Frontal cortex (tissue), 4 donors: Measurements from ENCODE around the gene KLF16. TPM values are rescaled to one million over a fixed set of nuclear protein-coding genes. Genes with fewer than 3 reads are reported as not detected.
"Not testable (repeated sequence)": the region's sequence is repeated elsewhere in the genome, so short reads cannot be mapped to it uniquely, and the experiment has no call there.

Source experiments
- DNase-seq, 2 donors: peaks; one replicate each; pipeline ENCODE4 v3.0.0; 2012; ENCODE audit warnings: low spot score in 2 of 2
- FAIRE-seq: peaks from 2 replicates; lab custom pipeline; 2012; peaks lifted over from hg19 to GRCh38; lab: Jason Lieb, UNC
- total RNA-seq: library from RNA; depleted of rRNA; stranded (reverse); fragments of >200 nt; gene quantifications from one replicate; pipeline ENCODE4 v1.2.3, GENCODE V29; 2014
- donor health status: control.
- donor health status: control.
- donor health status: control.

Gene KLF16
- 2.9 TPM for total RNA-seq

DNA sequence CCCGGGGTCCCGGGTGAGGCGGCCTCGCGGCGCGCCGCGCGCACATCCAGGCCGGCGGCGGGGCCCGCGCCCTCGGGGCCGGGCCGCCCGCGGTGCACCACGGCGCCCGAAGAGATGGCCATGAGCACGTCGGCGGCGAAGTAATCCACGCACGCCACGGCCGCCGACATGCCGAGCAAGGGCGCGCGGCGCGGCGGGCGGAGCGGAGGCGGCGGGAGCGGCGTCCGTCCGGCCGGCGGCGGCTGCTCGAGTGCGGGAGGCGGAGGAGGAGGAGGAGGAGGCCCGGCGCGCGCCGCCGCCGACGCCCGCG lies at the start of gene KLF16:
Gene KLF16 (minus strand): TSS at position 252 of the 310 bp plus-strand sequence. CDS start 82 bp downstream, at position 170.
- DNase-seq: no peak
- no peak for FAIRE-seq

DNA sequence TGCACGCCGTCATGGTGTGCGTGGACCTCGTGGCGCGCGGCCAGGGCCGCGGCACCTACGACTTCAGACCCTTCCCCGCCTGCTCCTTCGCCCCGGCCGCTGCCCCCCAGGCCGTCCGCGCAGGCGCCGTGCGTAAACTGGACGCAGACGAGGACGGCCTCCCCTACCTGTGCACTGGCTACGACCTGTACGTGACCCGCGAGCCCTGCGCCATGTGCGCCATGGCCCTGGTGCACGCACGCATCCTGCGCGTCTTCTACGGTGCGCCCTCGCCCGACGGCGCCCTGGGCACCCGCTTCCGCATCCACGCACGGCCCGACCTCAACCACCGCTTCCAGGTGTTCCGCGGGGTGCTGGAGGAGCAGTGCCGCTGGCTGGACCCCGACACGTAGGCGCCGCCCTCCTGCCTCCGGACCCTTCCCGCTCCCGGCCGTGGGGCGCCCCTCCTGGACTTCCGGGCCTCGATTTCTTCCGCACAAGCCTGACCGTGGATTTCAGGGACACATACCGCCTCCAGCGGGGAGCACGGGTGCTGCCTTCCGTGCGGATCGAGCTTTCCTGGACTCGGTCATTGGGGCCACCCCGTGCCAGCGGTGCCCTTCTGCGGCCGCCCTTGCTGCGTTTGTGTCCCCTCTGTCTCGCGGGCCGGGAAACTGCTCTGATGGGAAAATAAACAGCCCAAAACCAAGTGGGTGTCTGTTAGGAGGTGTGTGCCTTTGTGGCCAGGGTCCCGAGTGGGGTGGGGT lies 49.6 kb upstream of the KLF16 start:
- DNase-seq (no peak), FAIRE-seq (no peak)

DNA sequence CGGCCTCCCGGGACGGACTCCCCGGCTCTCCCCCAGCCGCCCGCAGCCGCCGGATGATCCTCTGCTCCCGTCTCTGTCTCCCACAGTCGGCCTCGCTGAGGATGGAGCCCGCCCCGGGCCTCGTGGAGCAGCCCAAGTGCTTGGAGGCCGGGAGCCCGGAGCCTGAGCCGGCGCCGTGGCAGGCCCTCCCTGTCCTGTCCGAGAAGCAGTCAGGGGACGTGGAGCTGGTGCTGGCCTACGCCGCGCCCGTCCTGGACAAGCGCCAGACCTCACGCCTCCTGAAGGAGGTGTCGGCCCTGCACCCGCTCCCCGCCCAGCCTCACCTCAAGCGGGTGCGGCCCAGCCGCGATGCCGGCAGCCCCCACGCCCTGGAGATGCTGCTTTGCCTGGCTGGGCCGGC lies 48.6 kb upstream of the KLF16 start:
- DNase-seq (no peak), FAIRE-seq (no peak)

DNA sequence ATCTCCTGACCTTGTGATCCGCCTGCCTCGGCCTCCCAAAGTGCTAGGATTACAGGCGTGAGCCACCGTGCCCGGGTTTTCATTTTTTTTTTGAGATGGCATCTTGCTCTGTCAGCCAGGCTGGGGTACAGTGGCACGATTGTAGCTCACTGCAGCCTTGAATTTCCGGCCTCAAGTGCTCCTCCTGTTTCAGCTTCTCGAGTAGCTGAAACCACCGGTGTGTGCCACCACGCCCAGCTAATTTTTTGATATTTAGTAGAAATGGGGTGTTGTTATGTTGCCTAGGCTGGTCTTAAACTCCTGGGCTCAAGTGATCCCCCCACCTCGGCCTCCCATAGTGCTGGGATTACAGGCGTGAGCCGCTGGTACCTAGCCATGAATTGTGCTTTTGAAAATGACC lies 47.7 kb upstream of the KLF16 start:
- DNase-seq (no peak), FAIRE-seq (no peak)

DNA sequence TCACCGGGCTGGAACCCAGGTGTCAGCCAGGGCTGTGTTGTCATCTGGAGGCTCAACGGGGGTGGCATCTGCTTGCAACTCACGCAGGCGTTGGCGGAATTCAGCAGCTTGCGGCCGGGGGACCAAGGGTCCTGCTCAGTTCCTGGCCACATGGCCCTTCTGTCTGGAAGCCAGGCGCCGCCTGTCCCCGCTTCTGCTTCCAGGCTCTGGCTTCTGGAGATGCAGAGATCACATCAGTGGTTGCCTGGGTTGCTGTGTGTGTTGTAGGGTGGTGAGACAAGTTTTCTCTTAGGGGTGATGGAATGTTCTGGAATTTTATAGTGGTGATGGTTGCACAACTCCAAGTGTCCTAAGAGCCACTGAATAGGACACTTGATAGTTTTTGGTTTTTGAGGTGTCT lies 46.8 kb upstream of the KLF16 start:
- DNase-seq (no peak), FAIRE-seq (no peak)

DNA sequence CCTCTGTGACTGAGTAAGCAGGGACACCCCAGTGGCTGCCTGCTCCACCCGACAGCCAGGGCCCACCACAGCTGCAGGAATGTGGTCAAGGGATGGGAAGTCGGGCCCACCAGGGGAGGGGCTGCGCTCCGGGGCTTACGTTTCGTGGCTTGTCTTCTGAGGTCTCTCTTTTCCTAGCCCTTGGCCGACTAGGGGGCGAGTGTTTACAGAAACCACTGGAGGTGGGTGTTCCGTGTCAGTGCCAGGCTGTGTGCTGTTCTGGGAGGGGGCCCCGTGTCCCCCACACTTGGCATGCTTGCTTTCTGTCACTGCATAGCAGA lies 46.3 kb upstream of the KLF16 start:
- DNase-seq (no peak), FAIRE-seq (no peak)

DNA sequence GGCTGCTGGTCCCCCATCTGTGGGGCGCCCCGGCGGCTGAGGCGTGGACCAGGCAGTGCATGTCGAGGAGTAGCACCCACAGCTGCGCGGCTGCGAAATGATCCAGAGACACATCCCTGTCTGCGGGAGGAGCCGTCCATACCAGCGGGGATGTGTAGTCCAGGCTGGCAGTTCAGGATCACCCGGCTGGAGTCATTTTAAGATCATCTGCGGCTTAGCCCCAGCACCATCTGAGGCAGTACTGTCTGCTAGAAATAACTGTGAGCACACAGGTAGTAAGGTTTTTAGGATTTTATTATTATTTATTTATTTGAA lies 44.9 kb upstream of the KLF16 start:
- DNase-seq: peak in 1 of 2 donors; percentile 50
- FAIRE-seq: no peak

DNA sequence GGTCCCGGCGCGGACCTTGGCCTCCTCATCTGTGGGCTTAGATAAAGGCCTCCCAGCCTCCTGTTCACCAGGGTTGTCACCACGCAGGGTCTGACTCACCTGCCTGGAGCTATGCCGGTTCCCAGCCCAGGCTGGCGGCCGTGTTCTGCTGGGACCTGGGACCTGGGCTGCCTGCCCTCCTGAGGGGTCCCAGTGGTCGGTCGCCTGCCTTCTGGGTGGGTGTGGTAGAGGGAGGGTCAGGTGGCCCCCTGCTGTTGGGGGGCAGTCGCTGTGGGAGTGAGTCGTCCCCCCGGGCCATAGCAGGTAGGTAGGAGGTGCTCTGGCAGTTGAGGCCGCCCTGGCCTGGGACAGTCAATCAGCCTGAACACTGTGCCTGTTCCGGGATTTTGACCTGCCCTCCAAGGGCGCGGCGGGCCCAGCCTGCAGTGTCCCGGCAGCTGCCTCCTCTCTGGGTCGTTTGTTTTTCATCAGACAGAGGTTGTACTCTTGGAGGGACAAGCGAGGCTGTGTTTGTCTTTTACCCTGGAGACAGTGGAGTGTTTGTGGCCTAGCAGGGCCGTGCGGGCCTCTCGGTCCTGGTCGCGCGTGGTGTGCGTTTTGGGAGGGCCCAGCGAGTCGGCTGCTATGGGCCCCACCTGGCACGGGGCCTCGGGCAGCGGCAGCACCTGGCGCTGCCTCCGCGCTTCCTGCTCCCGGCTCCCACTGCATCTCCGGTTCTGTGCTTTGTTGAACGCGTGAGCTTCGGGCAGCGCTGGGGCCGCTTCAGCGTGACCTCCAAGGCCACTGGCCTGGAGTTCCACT lies 44.4 kb upstream of the KLF16 start:
- DNase-seq (peak in 1 of 2 donors; percentile 60), FAIRE-seq (no peak)

DNA sequence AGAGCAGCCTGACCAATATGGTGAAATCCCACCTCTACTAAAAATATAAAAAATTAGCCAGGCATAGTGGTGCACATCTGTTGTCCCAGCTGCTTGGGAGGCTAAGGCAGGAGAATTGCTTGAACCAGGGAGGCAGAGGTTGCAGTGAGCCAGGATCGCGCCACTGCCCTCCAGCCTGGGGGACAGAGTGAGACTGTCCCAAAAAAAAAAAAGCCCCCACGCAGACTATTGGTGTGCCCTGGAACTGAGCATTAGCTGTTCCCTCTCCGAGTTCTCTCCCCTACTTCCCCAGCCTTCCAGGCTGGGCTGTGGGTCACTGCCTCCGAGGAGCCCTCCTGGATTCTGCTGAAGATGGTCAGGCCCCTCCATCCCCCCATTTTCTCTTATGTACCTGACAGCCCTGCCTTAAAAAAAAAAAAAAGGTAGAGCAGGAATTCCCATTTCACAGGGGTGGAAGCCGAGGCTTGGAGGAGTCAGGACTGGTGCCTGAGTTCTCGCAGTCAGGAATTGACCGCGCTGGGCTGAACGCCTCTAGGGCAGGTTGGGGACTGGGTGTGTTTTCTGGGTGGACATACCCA lies 43.7 kb upstream of the KLF16 start:
- FAIRE-seq (no peak), DNase-seq (no peak)

DNA sequence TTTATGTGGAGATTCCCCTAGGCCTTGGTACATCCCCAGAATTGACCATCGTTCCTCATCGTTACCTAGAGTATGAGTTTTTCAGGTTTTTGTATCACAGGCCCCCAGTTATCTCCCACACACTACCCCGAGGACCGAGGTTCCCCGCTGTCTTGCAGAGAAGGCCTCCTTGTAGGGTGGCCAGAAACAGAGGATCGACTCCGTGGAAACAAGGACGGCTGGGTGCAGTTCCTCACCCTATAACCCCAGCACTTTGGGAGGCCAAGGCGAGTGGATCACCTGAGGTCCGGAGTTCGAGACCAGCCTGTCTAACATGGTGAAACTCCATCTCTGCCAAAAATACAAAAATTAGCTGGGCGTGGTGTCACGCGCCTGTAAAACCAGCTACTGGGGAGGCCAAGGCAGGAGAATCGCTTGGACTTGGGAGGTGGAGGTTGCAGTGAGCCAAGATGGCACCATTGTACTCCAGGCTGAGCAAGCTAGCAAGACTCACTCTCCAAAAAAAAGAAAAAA lies 42.5 kb upstream of the KLF16 start:
- DNase-seq (no peak), FAIRE-seq (no peak)

DNA sequence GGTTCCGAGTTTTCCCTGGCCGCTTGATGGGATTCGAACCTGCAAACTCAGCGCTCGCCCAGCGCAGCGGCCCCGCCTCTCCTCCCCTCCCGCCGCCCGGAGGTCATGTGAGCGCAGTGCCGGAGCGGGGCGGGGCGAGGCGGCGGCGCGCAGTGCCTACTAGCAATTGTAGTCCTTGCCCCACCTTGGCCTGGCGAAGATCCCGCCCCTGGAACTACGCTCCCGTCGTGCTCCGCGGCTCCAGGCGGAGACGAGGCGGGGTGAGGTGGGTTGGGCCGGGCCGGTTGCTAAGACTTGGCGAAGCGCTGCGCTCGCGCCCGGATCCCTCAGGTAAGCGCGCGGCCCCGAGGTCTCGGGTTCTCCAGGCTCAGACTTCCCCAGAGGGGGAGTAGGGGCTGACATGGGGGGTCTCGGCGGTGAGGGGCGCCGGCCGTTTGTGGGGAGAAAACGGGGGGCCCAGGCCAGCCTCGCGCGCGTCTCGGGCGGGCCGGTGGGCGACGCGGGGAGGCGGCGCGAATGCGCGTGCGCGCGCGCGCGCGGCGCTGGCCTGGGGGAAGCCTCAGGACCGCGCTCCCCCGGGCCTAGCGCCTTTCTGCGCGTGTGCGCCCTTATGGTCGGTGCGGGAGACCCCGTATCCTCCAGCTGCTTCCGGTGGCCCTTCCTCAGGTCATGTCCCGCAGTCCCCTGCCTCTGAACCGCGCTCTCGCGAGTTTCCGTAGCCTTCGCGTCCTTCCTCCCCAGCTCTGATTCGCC lies 41.9 kb upstream of the KLF16 start, which contains the start of the genes ADAT3 and SCAMP4:
Gene ADAT3 (plus strand): TSS at position 290 of the 753 bp plus-strand sequence. CDS start 6,649 bp downstream, outside the sequence.
Gene SCAMP4 (plus strand): TSS at position 290 of the 753 bp plus-strand sequence. CDS start 9,621 bp downstream, outside the sequence.
- FAIRE-seq (no peak), DNase-seq (peak; percentile 97 to 98)

DNA sequence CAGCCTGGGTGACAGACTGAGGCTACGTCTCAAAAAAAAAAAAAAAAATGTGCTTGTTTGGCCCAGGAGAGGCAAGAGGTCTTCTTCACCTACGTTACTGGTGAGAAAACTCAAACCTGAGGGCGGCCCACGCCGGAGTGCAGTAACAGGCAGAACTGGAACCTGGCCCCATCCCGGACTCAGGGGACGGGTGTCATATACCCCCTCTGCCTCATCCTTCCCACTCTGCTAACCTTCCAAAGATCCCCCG lies 41.4 kb upstream of the KLF16 start:
- no peak for DNase-seq
- no peak for FAIRE-seq

DNA sequence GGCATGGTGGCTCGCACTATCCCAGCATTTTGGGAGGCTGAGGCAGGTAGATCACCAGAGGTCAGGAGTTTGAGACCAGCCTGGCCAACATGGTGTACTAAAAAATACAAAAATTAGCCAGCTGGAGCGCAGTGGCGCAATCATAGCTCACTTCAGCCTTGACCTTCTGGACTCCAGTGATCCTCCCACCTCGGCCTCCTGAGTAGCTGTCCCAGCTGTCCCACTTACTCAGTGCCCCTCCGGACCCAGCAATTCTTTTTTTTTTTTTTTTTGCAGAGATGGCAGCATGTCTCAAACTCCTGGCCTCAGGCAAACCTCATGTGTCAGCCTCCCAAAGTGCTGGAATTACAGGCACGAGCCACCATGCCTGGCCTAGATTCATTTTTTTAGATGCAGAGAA lies 39.5 kb upstream of the KLF16 start:
- FAIRE-seq (no peak), DNase-seq (no peak)

DNA sequence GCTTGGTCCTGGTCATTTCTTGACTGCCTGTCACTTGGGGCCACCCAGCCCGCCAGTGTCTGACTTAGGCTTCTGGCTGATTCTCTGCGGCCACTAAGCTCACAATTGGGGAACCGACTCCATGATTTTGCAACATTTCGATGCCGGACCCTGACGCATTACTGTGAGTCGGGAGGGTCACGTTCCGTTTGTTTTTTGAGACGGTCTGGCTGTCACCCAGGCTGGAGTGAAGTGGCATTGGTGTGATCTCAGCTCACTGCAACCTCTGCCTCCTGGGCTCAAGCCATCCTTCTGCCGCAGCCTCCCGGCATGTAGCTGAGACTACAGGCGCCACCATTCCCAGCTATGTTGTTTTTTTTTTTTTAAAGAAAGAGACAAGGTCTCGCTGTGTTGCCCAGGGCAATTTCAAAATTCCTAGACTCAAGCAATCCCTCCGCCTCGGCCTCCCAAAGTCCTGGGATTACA lies 38.6 kb upstream of the KLF16 start:
- FAIRE-seq: no peak
- DNase-seq: no peak

DNA sequence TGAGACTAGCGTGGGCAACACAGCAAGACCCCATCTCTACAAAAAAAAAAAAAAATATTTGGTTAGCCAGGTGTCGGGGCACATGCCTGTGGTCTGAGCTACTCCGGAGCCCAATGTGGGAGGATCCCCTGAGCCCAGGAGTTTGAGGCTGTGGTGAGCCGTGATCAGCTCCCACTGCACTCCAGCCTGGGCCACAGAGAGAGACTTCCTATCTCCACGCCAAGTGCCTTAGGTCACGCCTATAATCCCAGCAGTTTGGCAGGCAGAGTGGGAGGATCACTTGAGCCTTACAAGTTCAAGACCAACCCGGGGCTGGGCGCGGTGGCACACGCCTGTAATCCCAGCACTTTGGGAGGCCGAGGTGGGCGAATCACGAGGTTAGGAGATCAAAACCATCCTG lies 33.1 kb upstream of the KLF16 start:
- DNase-seq (no peak), FAIRE-seq (no peak)

DNA sequence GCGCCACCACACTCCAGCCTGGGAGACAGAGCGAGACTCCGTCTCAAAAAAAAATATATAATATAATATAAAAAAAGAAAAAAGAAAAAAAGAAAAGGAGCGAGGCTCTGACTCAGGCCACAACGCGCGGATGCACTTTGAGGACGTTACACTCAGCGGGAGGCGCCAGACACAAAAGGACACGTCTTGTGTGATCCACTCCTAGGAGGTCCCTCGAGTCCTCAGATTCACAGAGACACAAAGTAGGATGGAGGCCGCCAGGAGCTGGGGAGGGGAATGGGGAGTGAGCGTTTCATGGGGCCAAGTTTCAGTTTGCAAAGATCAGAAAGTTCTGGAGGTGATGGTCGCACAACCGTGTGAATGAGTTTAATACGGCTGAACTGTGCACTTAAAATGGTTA lies 30.4 kb upstream of the KLF16 start:
- FAIRE-seq: no peak

DNA sequence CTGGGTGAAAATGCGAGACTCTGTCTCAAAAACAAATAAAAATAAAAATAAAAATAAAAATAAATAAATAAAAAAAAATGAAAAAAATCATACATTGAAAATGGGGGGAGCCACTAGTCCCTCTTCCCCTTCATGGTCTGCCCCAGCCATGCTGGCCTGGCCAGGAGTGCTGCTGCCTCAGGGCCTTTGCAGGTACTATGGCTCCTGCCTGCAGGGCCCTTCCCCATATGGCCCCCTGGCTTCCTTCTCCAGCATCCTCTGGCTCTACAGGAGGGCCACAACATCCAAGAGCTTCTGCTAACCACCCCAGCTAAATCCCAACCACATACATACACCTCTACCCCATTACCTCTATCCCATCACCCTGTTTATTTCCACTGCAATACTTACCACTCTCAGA lies 26.5 kb upstream of the KLF16 start:
- no peak for FAIRE-seq

More for the DNA sequence above, 30.4 kb upstream of the KLF16 start:
- DNase-seq: no peak

DNA sequence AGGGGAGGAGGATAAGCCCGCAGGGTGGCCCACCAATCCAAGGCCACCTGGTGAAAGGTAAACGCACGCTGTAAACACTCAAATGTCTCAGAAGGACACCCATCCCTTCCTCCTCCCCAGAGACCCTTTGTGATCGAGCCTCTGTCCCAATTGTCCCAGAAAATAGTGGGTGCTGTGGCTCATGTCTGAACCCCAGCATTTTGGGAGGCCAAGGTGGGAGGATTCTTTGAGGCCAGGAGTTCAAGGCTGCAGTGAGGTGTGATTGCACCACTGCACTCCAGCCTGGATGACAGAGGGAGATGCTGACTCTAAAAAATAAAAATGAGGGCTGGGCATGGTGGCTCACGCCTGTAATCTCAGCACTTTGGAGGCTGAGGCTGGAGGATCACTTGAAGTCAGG lies 25.0 kb upstream of the KLF16 start:
- no peak for FAIRE-seq
- DNase-seq: no peak

More for the DNA sequence above, 26.5 kb upstream of the KLF16 start:
- no peak for DNase-seq

DNA sequence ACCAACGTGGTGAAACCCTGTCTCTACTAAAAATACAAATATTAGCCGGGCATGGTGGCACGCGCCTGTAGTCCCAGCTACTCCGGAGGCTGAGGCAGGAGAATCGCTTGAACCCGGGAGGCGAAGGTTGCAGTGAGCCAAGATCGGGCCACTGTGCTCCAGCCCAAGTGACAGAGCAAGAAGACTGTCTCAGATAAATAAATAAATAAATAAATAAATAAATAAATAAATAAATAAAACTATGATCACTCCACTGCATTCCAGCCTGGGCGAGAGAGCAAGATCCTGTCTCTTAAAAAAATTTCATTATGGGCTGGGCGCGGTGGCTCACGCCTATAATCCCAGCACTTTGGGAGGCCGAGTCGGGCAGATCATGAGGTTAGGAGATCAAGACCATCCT lies 23.0 kb upstream of the KLF16 start:
- FAIRE-seq, DNase-seq: not testable (repeated sequence)

DNA sequence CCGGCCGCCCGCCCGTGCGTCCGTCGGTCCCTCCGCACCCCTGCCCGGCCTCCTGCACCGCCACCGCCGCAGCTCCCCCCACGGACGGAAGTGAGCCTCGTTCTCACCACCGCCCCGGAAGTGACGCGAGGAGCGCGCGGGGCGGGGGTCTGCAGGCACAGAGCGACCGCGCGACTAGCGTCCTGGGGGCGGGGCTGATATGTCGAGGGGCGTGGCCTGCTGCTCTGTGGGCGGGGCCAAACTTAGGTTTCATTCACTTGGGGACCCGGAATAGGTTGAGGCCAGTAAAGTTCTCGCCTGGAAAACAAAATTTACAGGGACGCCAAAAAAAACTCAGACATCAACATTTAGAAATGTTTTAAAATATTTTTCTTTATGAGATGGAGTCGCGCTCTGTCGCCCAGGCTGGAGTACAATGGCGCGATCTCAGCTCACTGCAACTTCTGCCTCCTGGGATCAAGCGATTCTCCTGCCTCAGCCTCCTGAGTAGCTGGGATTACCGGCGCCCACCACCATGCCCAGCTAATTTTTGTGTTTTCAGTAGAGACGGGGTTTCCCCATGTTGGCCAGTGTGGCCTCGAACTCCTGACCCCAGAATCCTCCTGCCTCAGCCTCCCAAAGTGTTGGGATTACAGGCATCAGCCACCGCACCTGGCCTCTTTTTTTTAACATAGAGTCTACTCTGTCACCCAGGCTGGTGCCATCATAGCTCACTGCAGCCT lies 22.2 kb upstream of the KLF16 start, which contains the start of gene ABHD17A:
Gene ABHD17A (minus strand): TSS at position 99 of the 722 bp plus-strand sequence. CDS start 3,930 bp downstream, outside the sequence.
- peak; percentile 97 to 99 for DNase-seq
- not testable (repeated sequence) for FAIRE-seq
